ENCODE measurements around the gene MZF1. TPM values are rescaled to one million over a fixed set of nuclear protein-coding genes. Genes with fewer than 3 reads are reported as not detected.
A peak's percentile ranks its signal among the peaks of the same experiment; 100 is the strongest.

The MZF1 gene
- total and polyA plus RNA-seq, 9 of the 15 experiments (the other 6 are each of a cell fraction or from before 2014, with no cell fraction given): 0.31 to 29.3 (median 11.5) TPM

GRCh38 chr19:58556622-58557220 is 16.4 kb downstream of the MZF1 start:
- Histone ChIP-seq H3K36me3 (ENCODE audit: control insufficient read depth, insufficient read depth, low read length) (peaks cover 50% of the 10 kb centered on the region), H3K27ac (ENCODE audit: extremely low read depth, low read depth, low read length) (peak overlapping the region; percentile 94; the same call in 2 of the 3 replicates), H3K4me3 (peak overlapping the region; percentile 92), H3K79me2 (ENCODE audit: control insufficient read depth, insufficient read depth, low read length) (peaks cover 60% of the 10 kb centered on the region), H3K4me1 (replicated peaks in 1 of 2; ENCODE audit: control insufficient read depth in 2 of 2, insufficient read depth in 2 of 2, low read length in 2 of 2) (peaks cover 36 to 59% of the 10 kb centered on the region in 2 experiments), H3K9me3 (replicated peaks; ENCODE audit: control insufficient read depth, insufficient read depth, low read depth, low read length) (no peaks in the 10 kb centered on the region), H3K27me3 (ENCODE audit: control insufficient read depth in 2 of 2, insufficient read depth in 2 of 2, low read length in 2 of 2) (no peaks in the 10 kb centered on the region), H3K9me1 (ENCODE audit: control insufficient read depth, insufficient read depth, low read length) (peaks cover 3% of the 10 kb centered on the region), H3K4me2 (ENCODE audit: insufficient read depth, low read length) (peak overlapping the region; percentile 83), H2AFZ (ENCODE audit: low read depth, low read length) (no peak overlapping the region), H3K9ac (ENCODE audit: insufficient read depth in 1 of 2, low read depth in 2 of 2, low read length in 2 of 2) (peak overlapping the region; percentile 92 to 98), H4K20me1 (replicated peaks; ENCODE audit: control insufficient read depth, insufficient read depth, low read length) (no peaks in the 10 kb centered on the region)
- ATAC-seq (no peak), FAIRE-seq (no peak), DNase-seq (ENCODE audit: extremely low read depth in 1 of 4, low spot score in 3 of 4) (no peak)
- ChIA-PET POLR2A (interaction anchor here (0.9 to 1.2 kb wide), 2 partner anchors 9 to 18 kb away, joined by 3 to 4 read pairs; no protein-coding TSS in a partner anchor), CTCF (ENCODE audit: low intra/inter-chr PET ratio) (no interaction called here)
- WGBS (ENCODE audit: insufficient coverage, low coverage, missing lambda C conversion rate): 52% methylated on average over 8 of the region's 10 CpGs
- no TSS peak for BruUV-seq (replicated peaks)
- intact Hi-C loops (cut with micrococcal nuclease) (no loop called here), in situ Hi-C loops (cut with MboI) (no loop called here)
- TF ChIP-seq ATF1 (CRISPR knock-in tag; IDR thresholded peaks at IDR 0.05) (no peak), ATF1 (tag; IDR thresholded peaks at IDR 0.05) (no peak)

- Histone ChIP-seq H2AFZ (ENCODE audit: low read depth, low read length) (no peak overlapping the region), H3K4me2 (ENCODE audit: insufficient read depth, low read length) (peak overlapping the region; percentile 83), H3K9ac (ENCODE audit: insufficient read depth in 1 of 2, low read depth in 2 of 2, low read length in 2 of 2) (peak overlapping the region; percentile 92 to 98; a peak in 3 of 4 replicates), H3K4me3 (no peak overlapping the region), H3K79me2 (ENCODE audit: control insufficient read depth, insufficient read depth, low read length) (peaks cover 59% of the 10 kb centered on the region), H3K9me3 (replicated peaks; ENCODE audit: control insufficient read depth, insufficient read depth, low read depth, low read length) (no peaks in the 10 kb centered on the region), H3K4me1 (replicated peaks in 1 of 2; ENCODE audit: control insufficient read depth in 2 of 2, insufficient read depth in 2 of 2, low read length in 2 of 2) (peaks cover 36 to 58% of the 10 kb centered on the region in 2 experiments), H3K27me3 (ENCODE audit: control insufficient read depth in 2 of 2, insufficient read depth in 2 of 2, low read length in 2 of 2) (no peaks in the 10 kb centered on the region), H4K20me1 (replicated peaks; ENCODE audit: control insufficient read depth, insufficient read depth, low read length) (no peaks in the 10 kb centered on the region), H3K36me3 (ENCODE audit: control insufficient read depth, insufficient read depth, low read length) (peaks cover 53% of the 10 kb centered on the region), H3K27ac (ENCODE audit: extremely low read depth, low read depth, low read length) (peak overlapping the region; percentile 94; the same call in 2 of the 3 replicates), H3K9me1 (ENCODE audit: control insufficient read depth, insufficient read depth, low read length) (peaks cover 3% of the 10 kb centered on the region)
- ChIA-PET CTCF (ENCODE audit: low intra/inter-chr PET ratio) (no interaction called here), POLR2A (interaction anchor here (0.6 to 3.7 kb wide), 7 partner anchors 8 to 373 kb away, joined by 3 to 48 read pairs (median 3); partner anchors contain the start of genes TRIM28, ZBTB45, ZNF274 and ZNF8)
- FAIRE-seq: no peak
- BruUV-seq (replicated peaks): TSS peak; percentile 45
- DNase-seq (ENCODE audit: extremely low read depth in 1 of 4, low spot score in 3 of 4): peak in 1 of 4 experiments; percentile 42
- intact Hi-C loops (cut with micrococcal nuclease): no loop called here
- ATAC-seq: no peak
- WGBS (ENCODE audit: insufficient coverage, low coverage, missing lambda C conversion rate): 71% methylated on average over 9 of the region's 16 CpGs
- in situ Hi-C loops (cut with MboI): no loop called here
- TF ChIP-seq ZNF184 (CRISPR knock-in tag; IDR thresholded peaks at IDR 0.05) (no peak), POLR2G (IDR thresholded peaks at IDR 0.05; ENCODE audit: low read depth, low read length) (peak; percentile 54; the same call in 1 of the 2 replicates), TCF3 (CRISPR knock-in tag; IDR thresholded peaks at IDR 0.05) (peak; percentile 52; the same call in 1 of the 2 replicates), MEIS2 (IDR thresholded peaks at IDR 0.05; ENCODE audit: partially characterized antibody) (peak; percentile 15), CBFA2T2 (conservative IDR thresholded peaks at IDR 0.05) (peak; percentile 15; the same call in 1 of the 2 replicates), ZBTB33 (CRISPR knock-in tag; IDR thresholded peaks at IDR 0.05) (peak; percentile 86)
Observed at GRCh38 chr19:58555920-58556621, 17.1 kb downstream of the MZF1 start.

All from K562 (cell line).